K562 (cell line): ENCODE data around the gene CD79A. TPM values are rescaled to one million over a fixed set of nuclear protein-coding genes. Genes with fewer than 3 reads are reported as not detected.

ENCODE experiments used
- BCL6 ChIP-seq: fragments of 250-450 bp; sonication (Bioruptor Pico); IDR thresholded peaks from 2 replicates; pipeline ENCODE4 v1.4.0; 2020
- CHD4 ChIP-seq: fragments of 200-600 bp; sonication (generic); IDR thresholded peaks from 3 replicates; pipeline ENCODE4 v1.6.1; 2012; ENCODE audit warnings: low read depth, mild to moderate bottlenecking, mixed read lengths, low read length, inconsistent platforms; ENCODE audit not compliant: insufficient read depth, insufficient replicate concordance, poor library complexity, severe bottlenecking
- HDAC2 ChIP-seq: fragments of 450-650 bp; IDR thresholded peaks from 2 replicates; pipeline ENCODE4 v1.6.1; 2016; ENCODE audit warnings: mild to moderate bottlenecking
- LARP7 ChIP-seq: fragments of 450-650 bp; IDR thresholded peaks from 2 replicates; pipeline ENCODE4 v1.6.1; 2016
- NFATC3 ChIP-seq: fragments of 450-650 bp; IDR thresholded peaks from 2 replicates; pipeline ENCODE4 v1.6.1; 2017; ENCODE audit warnings: mild to moderate bottlenecking
- NKRF ChIP-seq: fragments of 450-650 bp; IDR thresholded peaks from 2 replicates; pipeline ENCODE4 v1.6.1; 2016; ENCODE audit warnings: borderline replicate concordance
- PHF21A ChIP-seq: fragments of 450-650 bp; IDR thresholded peaks from 2 replicates; pipeline ENCODE4 v1.6.1; 2017; ENCODE audit warnings: low read depth, borderline replicate concordance
- RBFOX2 ChIP-seq: fragments of 200-400 bp; formaldehyde crosslinking; IDR thresholded peaks from 2 replicates; pipeline ENCODE4 v1.6.1; 2017; ENCODE audit warnings: low read depth, mild to moderate bottlenecking, low read length, moderate library complexity
- RFX7 ChIP-seq: fragments of 250-450 bp; sonication (Bioruptor Pico); IDR thresholded peaks from 2 replicates; pipeline ENCODE4 v1.5.1; 2021; ENCODE audit warnings: mild to moderate bottlenecking
- SRF ChIP-seq, 2 experiments: fragments of 250-450, 450-650 bp in 1 of 2; sonication (Bioruptor Pico) in 1 of 2; sonication (generic) in 1 of 2; formaldehyde crosslinking; IDR thresholded peaks; 2 replicates each; pipeline versions ENCODE4 v1.5.0 to v1.5.1; 2020 to 2022; ENCODE audit warnings: mild to moderate bottlenecking in 1 of 2, missing genetic modification reagents in 1 of 2
- STAG1 ChIP-seq: sonication (generic); formaldehyde crosslinking; IDR thresholded peaks from 2 replicates; pipeline ENCODE4 v1.5.0; 2020; ENCODE audit warnings: missing genetic modification reagents, borderline replicate concordance
- TAF9B ChIP-seq: fragments of 450-650 bp; IDR thresholded peaks from 2 replicates; pipeline ENCODE4 v1.6.1; 2018; ENCODE audit warnings: mild to moderate bottlenecking; ENCODE audit not compliant: partially characterized antibody
- TBP ChIP-seq: optimal IDR thresholded peaks from 2 replicates; pipeline ENCODE3; 2011; ENCODE audit warnings: low read depth, low read length, improper control_type of control experiment
- TRIM28 ChIP-seq: fragments of 450-650 bp; IDR thresholded peaks from 2 replicates; pipeline ENCODE4 v1.6.1; 2017
- UBTF ChIP-seq, 2 experiments: IDR thresholded peaks; 2 replicates each; pipeline ENCODE4 v1.6.1; 2012; ENCODE audit warnings: improper control_type of control experiment in 2 of 2, low read depth in 2 of 2, low read length in 2 of 2, borderline replicate concordance in 1 of 2
- ZNF280B ChIP-seq: fragments of 250-450 bp; sonication (Bioruptor Pico); IDR thresholded peaks from 2 replicates; pipeline ENCODE4 v1.5.1; 2021; ENCODE audit warnings: mild to moderate bottlenecking
- ZNF592 ChIP-seq: fragments of 450-650 bp; IDR thresholded peaks from 2 replicates; pipeline ENCODE4 v1.6.1; 2017; ENCODE audit warnings: antibody characterized with exemption, mild to moderate bottlenecking
- ZNF766 ChIP-seq: fragments of 200-800 bp; sonication (Bioruptor generic); conservative IDR thresholded peaks from 2 replicates; pipeline ENCODE4 v1.6.1; 2016; ENCODE audit warnings: missing genetic modification characterization, missing compliant biosample characterization
- polyA plus RNA-seq, 8 experiments: library from polyadenylated mRNA; depleted of rRNA in 4 of 8; stranded (reverse) in 5 of 8; unstranded in 3 of 8; fragments of >200 nt; fragmentation: Nextera tagmentation in 2 of 8; fragmentation: Illumina TruSeq in 1 of 8; extraction: Ambion mirVana in 2 of 8; extraction: Trizol in 1 of 8; gene quantifications; 2 replicates each; pipeline versions ENCODE4 v1.2.1 to v1.2.3, GENCODE V29; 2011 to 2014; ENCODE audit warnings: inconsistent platforms in 1 of 8, missing spikeins in 1 of 8
- total RNA-seq, 7 experiments: library from RNA; depleted of rRNA in 6 of 7; stranded (reverse); fragments of >200 nt in 6 of 7; fragmentation: Illumina TruSeq in 2 of 7; extraction: Trizol in 2 of 7; gene quantifications; 2 replicates each; pipeline versions ENCODE4 v1.2.1 to v1.2.3, GENCODE V29; 2011 to 2021; ENCODE audit warnings: low replicate concordance in 1 of 7

The CD79A gene
- total and polyA plus RNA-seq, 9 of the 15 experiments (the other 6 are each of a cell fraction or from before 2014, with no cell fraction given): 0.04 to 0.72 (median 0.17) TPM; not detected in 3

- TF ChIP-seq NKRF: peak; percentile 96
- no peak for TF ChIP-seq UBTF (IDR thresholded peaks at IDR 0.05; ENCODE audit: borderline replicate concordance in 1 of 2, low read depth in 2 of 2, low read length in 2 of 2)
- TF ChIP-seq HDAC2: peak; percentile 98
- peak in 1 of 2 experiments; percentile 80; a peak in 2 of 4 replicates for TF ChIP-seq SRF (CRISPR knock-in tag; IDR thresholded peaks at IDR 0.05)
- no peak for TF ChIP-seq LARP7
- no peak for TF ChIP-seq CHD4
- no peak for TF ChIP-seq RFX7 (CRISPR knock-in tag)
- TF ChIP-seq PHF21A: no peak
- TF ChIP-seq TRIM28: peak; percentile 69; the same call in 1 of the 2 replicates
- TF ChIP-seq NFATC3: no peak
- peak; percentile 84 for TF ChIP-seq TAF9B
- TF ChIP-seq ZNF766: peak; percentile 84; the same call in 1 of the 2 replicates
- TF ChIP-seq BCL6 (CRISPR knock-in tag): no peak
- TF ChIP-seq TBP: no peak
- TF ChIP-seq ZNF280B (CRISPR knock-in tag): no peak
- TF ChIP-seq ZNF592: peak; percentile 70; the same call in 1 of the 2 replicates
- TF ChIP-seq RBFOX2: peak; percentile 100
- no peak for TF ChIP-seq STAG1 (CRISPR knock-in tag)
Measured at GRCh38 chr19:41859618-41860418, 17.3 kb upstream of the CD79A start, which contains the start of gene RPS19 (continued).
